HL-60/S4 treated with retinoic acid at 250 ng/mL for 4 days and 3 days (cell line): ENCODE results near the gene VWA8.
"Not testable (repeated sequence)": the region's sequence is repeated elsewhere in the genome, so short reads cannot be mapped to it uniquely, and the experiment has no call there.

ENCODE experiments used
- in situ Hi-C: fragments of 300-500 bp; cut with MboI; formaldehyde crosslinking; loops from 2 replicates; pipeline ENCODE4 v1.7.0; 2022; ENCODE audit warnings: low sequenced_read_pairs

VWA8 gene

DNA sequence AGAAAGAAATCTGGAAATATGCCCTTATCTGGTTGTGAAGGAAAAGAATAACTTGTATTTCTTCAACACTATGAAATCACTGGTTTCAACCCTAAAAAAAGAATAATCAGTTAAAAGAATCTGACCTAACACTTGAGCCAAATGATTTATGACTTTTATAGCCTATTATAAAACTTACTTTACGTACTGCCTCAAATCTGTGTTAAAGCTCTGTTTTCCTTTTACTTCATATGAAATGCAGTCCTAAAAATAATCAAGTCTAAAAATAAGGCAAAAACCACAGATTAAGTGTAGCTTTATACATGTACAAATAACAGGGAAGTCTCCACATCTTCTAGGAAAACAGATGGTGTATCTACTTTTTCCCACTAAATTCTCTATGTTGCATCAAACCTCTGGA is 101.3 kb downstream of the VWA8 start:
- in situ Hi-C loops = no loop called here

DNA sequence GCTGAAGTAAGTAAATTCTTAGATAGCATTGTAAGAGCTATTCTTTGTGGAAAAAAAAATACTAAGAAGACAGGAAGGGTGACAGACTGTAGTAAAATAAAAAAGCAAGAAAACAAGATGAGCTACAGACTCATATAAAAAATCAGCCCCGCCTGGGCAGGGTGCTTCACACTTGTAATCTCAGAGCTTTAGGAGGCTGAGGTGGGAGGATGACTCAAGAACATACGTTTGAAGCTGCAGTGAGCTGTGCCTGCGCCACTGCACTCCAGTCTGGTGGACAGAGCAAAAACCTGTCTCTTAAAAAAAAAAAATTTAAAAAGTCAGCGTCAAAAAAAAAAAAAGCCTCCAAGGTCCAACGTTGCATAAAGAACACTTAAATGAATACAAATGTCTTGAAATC is 102.1 kb downstream of the VWA8 start:
- in situ Hi-C loops = no loop called here

DNA sequence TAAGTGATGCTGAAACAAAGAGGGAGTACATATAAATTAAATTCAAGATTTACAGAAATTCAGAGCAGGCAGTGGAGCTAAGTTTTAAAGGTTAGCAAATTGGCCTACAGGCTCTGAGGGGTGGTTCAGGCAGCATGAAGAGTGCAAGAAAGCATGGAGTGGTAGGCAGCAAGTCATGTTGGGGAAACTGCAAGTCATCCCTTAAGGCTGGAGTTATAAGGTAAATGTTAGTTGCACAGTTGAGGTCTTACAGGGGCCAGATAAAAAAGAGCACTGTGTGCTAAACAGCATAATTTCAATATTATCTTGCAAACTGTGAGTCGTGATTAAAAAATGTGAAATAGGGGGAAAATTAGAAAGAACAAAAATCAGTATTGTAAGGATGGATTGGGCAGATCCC is 106.2 kb downstream of the VWA8 start:
- in situ Hi-C loops = no loop called here

DNA sequence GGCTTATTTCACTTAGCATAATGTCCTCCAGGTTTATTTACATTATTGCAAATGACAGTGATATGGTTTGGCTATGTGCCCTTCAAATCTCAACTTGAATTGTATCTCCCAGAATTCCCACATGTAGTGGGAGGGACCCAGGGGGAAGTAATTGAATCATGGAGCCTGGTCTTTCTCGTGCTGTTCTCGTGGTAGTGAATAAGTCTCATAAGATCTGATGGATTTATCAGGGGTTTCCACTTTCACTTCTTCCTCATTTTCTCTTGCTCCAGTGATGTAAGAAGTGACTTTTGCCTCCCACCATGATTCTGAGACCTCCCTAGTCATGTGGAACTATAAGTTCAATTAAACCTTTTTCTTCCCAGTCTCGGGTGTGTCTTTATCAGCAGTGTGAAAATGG is 109.6 kb downstream of the VWA8 start:
- in situ Hi-C loops = no loop called here

DNA sequence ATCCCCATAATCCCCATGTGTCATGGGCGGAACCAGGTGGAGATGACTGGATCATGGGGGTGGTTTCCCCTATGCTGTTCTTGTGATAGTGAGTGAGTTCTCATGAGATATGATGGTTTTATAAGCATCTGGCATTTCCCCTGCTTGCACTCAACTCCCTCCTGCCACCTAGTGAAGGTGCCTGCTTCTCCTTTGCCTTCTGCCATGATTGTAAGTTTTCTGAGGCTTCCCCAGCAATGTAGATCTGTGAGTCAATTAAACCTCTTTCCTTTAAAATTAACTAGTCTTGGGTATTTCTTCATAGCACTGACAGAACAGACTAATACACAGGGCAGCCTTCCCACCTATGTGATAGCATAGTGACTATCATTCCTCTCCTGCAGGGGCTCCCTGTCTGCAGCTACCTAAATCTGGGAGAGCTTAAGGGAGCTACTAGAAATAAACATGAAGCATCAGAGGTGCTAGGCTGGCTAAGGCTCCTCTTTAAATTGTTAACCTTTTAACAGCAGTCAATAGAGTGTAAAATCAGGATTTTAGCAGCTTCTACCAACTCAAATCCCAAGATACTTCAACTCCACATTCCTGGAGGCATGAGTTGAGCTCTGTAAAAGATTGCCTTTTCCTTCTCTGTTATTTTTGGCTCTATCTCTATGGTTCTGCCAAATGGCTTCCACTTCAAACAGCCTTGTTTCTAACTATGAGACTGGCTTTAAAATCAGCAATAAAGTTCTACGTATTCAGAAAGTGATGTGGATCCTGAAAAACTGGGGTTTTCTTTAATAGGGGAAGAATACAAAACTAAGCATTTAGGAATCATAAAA is 112.3 kb downstream of the VWA8 start:
- in situ Hi-C loops = no loop called here

DNA sequence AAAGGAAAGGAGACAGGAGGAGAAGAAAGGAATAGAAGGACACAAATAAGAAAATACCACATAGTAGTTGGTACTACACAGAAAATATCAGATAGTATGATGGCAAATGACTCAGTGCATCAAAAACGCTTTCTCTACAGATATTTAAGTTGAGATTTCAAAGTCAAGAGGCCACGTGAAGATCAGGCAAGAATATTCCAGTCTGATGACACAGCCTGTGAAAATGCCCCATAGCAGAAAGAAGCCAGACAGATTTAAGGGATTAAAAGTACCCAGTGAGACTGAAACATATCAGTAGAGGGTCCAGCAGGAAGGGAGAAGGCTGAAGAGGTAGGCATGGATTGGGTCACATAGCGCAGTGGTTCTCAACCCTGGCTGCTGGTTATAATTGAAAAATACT is 113.7 kb downstream of the VWA8 start:
- in situ Hi-C loops = no loop called here

DNA sequence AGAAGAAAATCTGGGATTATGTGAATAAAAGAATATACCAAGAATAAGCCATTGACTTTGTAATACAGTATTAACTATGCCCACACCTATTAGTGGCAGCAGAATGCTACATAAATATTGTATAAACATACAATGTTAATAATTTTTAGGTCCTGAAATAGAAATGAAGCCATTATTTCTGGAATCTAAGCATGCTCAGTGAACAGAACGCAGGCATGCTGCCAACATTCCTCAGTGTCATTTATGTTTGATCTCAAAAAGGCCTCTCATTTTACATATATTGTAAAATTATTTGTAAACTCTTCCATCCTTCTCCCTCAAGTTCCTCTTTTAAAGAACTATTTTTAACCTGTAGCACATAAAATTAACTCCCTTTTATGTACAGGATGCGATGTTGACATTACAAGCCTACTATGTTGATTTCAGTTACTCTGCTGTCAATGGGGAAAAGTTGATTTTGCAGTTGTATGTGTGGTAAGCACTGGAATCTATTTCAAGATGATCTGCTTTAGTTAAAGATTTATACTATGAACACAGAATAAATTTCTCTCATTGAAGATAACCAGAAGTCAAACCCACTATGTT is 118.8 kb downstream of the VWA8 start:
- in situ Hi-C loops = no loop called here

DNA sequence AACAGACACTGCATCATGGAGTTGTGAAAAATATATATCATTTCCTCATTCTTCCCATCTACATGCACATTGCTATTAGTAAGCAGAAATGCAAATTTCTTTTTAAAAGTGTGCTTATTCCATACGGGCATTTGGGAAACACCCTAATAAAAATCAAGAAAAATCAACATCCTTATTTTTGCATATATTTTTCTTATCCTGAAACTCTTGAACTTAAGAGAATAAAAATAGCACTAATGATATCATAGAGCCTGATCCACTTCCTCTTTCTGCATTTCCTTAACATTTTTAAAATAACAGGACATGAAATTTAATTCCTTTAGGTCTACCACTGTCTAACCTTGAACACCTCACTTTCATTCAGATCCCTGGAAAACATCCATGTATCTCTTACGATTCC is 123.3 kb downstream of the VWA8 start:
- in situ Hi-C loops = no loop called here

DNA sequence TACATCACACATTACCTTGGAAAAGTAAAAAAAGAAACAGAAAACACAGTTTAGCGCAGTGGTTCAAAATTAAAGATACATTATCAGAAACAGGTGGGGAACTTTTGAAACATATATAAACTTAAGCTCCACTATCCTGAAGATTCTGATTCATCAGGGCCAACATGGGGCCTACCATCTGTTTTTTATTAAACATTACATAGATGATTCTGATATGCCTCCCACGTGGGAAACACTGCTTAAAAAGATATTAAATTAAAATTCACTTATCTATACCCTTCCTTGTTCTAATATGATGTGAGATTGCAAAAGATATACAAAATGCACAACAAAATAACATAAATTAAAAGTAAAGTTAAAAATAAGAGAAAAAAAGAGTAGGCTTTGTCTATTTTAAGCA is 125.0 kb downstream of the VWA8 start:
- in situ Hi-C loops = no loop called here

DNA sequence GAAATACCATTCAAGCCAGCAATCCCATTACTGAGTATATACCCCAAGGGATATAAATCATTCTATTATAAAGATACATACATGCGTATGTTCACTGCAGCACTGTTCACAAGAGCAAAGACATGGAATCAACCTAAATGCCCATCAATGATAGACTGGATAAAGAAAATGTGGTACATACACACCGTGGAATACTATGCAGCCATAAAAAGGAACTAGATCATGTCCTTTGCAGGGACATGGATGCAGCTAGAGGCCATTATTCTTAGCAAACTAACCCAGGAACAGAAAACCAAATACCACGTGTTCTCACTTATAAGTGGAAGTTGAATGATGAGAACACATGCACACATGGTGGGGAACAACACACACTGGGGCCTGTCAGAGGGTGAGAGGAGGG is 126.2 kb downstream of the VWA8 start:
- in situ Hi-C loops = not testable (repeated sequence)

DNA sequence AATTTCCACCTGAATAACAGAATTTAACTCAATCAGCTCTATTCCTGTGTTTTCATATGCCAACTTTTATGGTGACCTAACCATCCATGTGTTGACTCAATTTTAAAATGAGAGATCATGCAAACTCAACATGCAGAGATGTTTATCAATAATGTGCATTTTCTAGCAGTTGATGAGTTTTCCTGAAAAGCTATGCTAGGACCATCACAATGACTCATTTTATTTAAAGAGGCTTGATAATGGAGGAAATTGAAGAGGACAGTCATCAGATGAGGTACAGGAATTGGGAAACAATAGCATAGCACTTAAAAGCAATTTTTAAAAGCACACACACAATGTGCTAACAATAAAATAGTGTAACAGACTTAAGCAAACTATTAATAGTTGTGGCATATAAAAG is 127.1 kb downstream of the VWA8 start:
- in situ Hi-C loops = no loop called here

DNA sequence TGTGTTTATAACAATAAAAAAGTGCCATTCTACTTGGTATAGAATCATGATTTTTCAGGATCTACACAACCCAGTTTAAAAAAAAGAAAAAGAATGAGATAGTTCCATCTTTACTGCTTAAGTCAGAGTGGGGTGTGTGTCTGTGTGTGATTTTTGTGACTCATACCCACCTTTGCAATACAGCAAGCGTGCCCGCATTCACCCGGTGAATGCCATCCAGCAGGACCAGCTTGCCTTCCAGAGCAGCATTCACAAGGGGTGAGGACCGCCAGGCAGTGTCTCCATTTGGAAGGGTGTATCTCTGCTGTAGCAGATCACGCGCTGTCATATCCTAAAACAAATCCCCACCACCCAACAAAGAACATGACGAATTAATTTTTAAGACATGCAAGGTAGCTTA is 127.7 kb downstream of the VWA8 start:
- in situ Hi-C loops = no loop called here

DNA sequence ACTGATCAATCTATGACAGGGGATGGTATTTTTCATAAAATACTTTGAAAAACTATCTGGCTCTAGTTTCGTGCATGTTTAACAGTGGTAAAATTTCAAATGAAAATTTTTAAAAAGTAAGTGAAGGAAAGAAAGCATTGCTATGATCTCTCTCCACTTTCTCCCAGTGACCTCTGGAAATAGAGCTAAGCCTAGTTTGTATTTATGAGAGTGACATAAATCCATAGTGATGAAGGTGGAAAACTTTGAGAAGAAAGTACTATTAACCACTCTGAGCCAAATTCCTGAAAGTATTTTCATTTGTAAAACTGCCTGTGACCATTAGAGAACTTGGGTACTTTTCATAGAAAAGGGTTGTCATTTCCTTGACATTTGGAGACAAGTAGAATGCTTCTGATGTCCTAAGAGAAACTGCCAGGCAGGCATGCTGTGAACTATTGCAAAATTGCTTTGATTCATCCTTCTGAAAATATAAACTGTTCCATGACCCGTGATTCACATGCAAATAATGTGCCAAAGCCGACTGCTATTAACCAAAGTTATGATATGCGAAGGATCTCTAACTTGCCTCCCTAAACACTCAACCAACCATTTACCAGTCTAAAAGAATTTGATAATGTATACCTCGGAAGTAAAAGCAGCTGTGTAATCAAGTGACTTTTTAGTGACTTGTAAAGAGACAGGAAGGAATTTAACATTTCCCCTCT is 133.2 kb downstream of the VWA8 start:
- in situ Hi-C loops = no loop called here

DNA sequence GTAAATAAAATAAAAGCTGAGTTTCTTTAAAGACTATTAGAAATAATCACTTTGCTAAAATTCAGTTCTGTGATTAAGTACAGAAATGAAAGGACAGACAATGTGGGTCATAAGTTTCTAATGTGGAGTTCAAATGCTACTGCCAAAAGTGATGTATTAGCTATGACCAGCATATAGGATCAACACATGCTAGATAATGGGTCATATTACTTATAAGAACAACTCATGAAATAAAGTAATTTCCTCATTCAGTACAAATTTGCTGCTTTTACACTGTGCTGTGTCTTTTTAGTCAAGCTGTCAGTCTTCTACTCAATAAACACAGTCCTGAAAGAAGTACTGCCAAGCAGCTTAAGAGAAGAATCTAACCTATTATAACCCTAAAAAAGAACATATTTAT is 135.2 kb downstream of the VWA8 start:
- in situ Hi-C loops = no loop called here

DNA sequence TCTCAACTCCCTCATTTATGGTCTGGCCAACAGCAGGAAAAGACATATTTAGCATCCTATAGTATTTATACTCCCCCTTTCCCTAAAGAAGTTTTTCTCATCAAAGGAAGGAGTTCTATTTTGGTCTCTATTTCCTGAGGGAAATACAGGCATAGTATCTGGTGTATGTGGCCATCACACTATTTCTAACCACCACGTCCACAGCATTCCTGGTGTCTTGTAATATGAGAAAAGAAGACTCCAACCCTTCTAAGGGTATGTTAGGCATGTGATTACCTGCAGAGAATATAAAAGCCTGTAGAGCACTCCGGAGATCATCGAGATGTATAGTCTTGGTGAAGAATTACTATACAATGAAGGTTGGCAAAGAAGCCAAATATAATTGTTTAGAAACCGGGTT is 137.4 kb downstream of the VWA8 start:
- in situ Hi-C loops = no loop called here

DNA sequence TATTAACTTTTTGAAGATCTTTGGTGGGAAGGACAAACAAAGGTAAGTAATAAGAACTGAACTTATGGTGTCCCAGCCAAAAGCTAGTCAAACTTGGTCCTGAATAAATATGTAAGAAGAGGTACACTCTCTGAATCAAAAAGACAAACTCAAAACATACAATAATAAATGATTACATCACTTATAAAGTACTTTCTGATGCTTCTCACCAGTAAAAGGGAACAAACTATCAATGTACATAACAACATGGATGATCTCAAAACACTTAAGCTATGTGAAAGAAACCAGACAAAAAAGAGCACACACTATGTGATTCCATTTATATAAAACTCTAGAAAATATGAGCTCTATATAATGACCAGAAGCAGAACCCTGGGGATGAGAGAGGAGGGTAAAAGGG is 138.3 kb downstream of the VWA8 start:
- in situ Hi-C loops = no loop called here

DNA sequence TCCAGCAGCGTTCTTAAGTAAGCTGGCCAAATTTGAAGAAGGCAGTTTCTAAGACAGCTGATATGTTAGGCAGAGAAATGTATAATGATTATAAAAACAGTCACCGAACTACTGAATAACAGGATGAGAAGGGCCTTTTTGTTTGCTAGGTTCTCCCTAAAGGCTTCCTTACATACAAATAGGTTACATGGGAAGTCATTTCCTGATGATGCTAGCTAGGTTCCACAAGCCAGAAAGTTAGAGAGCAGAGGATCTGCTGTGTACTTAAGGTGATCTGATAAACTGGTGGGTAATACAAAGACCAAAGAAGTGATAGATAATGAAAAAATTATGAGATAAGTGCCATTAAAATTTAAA is 139.7 kb downstream of the VWA8 start:
- in situ Hi-C loops = no loop called here

DNA sequence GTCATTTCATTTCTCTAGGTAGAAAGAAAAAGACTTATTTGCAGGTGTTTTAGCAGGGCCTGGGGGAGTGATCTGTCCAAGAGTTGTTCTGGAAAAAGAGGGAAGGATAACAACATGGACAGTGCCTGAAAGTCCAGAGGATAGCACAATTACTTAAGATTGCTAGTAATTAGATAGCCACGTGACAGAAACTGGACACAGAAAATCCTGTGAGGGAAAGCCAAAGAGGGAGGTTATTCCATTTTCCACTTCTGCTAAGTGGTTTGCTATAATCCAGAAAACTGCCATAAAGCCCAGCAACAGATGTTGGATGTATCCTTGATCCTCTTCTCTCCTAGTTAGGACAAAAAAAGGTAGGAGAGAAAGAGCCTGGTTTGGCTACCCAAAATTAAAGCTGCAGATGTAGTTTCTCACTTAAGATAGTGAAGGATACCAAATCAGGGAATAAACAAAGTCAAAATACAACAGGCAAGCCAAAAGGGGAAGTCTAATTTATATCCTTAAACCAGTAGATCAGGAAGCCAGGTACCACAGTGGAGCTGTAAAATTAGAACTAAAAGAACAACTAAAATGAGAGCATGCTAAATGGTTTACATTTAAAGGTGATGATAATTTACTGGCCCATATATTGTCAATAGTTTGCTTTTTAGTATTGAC is 140.2 kb downstream of the VWA8 start:
- in situ Hi-C loops = no loop called here

DNA sequence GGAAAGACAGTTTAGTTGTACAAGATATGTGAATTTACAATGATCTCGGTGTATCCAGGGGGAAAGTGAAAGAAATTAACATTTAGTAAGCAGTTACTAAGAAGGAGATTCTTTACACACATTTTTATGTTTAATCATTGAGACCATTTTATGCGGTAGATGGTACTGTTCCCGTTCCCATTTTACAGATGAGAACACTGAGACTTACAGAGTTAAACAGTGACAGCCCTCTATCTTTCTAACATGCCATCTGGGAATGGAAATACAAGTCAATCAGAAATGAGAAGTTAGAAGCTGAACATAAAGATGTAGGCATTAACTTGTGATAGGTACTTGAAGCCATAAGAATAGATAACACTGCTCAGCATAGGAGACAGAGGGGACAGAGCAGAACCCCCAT is 144.9 kb downstream of the VWA8 start:
- in situ Hi-C loops = no loop called here

DNA sequence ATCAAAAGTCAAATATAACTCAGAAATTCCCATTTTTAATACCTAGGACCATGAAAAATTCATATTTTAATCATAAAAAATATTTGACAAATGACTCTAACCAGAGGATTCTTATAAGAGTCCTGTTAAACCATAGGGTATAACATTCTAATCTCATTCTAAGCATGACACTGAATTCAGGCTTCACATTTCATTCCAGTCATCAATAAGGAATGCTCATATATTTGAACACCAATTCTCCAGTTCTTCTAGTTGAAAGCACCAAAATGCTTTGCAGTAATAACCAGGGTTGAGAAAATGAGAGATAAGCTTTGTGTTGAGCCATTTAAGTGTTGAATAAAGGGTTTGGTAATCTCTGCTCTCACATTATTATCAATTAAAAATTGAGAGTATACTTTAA is 147.5 kb downstream of the VWA8 start:
- in situ Hi-C loops = no loop called here

DNA sequence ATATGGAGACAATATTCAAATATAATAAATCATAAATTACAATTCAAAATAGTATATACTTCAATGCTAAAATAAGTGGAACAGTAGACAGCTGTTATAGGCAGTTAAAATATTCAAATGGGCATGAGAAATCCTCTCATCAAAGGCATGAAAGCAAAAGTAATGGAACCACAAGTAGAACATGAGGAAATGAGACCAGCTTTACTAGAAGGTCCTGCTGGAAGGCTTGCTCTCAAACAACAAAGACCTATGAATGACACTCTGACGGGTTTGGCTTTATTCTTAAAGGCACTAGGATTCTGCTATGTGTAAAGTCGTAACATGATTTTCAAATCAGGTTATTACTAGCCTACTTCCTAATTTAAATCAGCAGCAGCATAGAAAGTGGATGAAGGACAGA is 148.1 kb downstream of the VWA8 start:
- in situ Hi-C loops = no loop called here

DNA sequence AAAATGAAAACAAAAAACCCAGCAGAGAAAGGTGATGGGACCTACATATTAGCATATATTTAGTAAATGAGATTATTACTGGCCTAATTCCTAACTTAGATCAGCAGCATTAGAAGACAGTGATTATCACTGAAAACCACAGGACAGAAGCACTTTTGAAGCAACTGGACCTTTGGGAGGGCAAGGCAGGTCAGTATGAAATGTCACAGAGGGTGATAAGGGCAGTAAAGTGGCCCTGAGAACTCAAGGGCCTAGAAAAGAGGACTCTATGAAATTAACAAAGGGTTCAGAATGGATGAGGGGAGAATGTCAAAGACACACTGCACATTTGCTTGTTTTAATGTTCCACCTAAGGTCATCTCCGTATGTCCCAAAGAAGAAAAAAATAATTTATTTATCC is 148.7 kb downstream of the VWA8 start:
- in situ Hi-C loops = no loop called here
